AG20443 (cell line): ENCODE results near the gene LIPT2.

Experiments
- DNase-seq: peaks from one replicate; pipeline ENCODE4 v3.0.0; 2012; ENCODE audit warnings: low spot score, mixed read lengths

Gene LIPT2

DNA sequence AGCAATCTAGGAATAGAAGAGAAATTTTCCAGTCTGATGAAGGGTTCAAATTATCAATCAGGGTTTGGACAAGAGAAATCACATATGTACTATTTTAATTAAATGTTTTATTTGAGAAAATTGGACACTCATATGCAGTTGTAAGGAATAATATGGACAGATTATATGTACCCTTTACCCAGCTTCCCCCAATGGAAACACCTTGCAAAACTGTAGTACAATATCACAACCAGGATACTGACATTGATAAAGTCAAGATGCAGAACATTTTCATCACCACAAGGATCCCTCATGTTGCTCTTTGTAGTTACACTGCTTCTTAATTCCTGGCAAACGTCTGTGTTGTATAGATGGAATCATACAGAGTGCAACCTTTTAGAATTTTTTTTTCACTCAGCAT lies 1.4 kb upstream of the LIPT2 start:
- no peak for DNase-seq

DNA sequence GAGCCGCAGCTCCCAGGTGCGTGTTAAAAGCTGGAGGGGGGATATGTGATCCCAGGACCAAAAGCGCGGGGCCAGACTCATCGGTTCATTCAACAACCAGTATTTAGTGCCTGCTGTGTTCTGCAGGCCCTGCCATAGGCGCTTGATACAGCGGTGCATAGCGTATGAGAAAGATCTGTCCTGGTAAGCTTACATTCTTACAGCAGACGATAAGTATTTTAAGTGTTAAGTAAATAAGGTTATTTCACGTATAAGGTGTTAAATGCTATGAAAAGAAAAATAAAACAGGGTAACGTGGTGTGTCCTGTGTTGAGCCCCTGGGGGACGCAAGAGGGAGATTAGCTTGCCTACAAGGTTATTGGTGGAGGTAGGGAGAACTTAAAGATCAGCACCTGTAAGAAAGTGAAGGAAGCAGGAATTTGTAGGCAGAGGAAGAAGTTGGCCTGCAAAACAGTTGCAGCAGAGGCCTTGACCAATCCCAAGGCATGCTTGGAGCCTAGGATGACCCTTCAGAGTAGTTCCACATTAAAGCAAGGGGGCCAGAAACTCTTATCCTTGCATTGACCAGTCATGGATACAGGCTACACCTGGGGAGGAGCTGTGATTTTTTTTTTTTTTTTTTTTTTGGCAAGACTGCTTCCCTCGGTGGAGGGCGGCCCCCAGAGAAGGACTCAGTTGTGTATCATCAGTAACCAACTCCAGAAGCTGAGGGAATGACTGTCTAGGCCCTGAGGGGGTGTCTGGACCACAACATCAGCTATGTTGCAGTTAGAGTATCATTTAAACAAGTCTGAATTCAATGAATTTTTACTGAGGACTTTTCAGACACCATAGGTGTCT lies 487 bp upstream of the LIPT2 start:
- peak; percentile 81 for DNase-seq

DNA sequence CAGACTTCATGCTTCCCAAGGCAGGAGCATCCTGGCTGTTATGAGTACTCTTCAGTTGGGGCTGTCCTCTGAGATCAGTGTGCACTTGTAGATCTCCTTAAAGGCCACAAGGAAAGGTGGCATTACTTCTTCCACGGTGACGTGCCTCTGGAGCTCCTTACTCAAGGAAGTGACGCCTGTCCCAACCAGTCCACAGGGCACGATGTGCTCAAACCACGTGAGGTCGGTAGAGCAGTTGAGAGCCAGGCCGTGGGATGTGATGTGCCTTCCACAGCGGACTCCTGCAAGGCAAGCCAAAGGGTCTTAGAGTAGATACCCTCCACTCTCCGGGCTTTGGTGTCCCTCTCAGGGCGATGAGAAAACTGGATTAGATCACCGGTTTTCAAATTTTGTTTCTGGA lies 1.4 kb downstream of the LIPT2 start:
- DNase-seq: no peak

DNA sequence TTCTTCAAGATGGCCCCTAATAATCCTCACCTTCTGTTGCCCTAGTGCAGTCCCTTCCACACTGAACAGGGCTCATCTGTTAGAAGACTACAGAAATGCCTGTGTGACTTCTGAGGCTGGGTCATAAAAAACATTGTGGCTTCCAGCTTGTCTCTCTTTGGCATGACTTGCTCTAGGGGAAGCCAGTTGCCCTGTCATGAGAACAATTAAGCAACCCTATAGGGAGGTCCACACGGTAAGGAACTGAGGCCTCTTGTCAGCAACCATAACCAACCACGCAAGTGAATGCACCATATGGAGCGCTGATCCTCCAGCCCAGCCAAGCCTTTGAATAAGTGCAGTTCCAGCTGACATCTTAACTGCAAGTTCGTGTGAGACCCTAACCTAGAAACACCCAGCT lies 2.6 kb downstream of the LIPT2 start:
- no peak for DNase-seq

DNA sequence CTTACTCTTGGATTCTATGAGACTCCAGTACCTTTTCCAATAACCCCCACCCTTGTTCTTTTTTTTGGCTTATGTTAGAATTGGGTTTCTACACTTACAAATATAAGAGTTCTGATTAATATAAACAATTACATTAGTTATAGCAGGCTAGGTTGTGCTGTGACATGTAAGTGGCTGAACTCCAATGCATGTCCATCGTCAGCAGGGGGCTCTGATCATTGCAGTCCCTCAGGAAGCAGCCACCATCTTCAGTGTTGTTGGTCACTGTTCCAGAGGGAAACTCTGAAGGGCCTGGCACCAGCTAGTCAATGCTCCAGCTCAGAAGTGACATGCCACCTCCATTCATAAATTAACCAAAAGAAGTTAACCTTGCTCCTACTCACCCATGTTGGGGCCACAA lies 5.6 kb downstream of the LIPT2 start:
- DNase-seq: no peak

DNA sequence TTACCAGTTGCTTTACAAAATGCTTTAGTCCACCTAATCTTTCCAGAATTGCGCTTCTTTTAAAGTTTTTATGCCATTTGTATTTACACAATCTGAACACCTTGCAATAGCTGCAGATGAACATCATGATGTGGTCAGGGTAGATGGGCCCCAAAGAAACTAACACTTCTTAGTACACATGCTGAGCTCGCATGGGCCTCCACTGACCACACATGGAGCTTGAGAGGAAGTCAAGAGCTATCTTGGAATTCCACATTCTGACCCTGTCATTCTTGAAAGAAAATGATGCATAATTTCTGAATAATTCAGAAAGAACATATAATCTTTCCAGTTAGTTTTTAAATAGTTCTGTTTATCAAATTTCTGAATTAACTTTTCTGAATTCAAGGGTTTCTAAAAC lies 7.7 kb downstream of the LIPT2 start:
- DNase-seq: no peak

DNA sequence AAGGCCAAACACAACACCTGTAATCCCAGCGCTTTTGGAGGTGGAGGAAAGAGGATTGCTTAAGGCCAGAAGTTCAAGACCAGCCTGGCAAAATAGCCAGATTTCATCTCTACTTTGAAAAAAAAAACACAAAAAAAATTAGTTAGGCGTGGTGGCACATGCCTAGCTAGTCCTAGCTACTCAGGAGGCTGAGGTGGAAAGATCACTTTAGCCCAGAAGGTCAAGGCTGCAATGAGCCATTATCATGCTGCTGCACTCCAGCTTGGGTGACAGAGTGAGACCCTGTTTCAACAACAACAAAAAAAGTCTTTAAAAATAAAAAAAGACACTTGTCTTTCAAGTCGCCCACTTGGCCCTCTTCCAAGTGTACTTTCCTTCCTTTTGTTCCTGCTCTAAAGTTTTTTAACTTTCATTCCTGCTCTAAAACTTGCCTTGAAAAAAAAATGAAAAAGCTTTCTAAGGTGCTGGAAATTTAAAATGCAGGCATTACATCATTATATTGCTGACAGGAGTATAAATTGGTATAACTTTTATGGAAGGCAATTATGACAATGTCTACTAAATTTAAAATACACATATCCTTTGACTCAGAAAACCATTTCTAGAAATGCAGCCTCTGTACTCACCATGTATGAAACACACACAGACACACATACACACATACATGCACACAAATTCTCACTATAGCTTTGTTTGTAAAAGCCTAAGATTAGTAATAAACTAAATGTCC lies 12.7 kb downstream of the LIPT2 start:
- no peak for DNase-seq

DNA sequence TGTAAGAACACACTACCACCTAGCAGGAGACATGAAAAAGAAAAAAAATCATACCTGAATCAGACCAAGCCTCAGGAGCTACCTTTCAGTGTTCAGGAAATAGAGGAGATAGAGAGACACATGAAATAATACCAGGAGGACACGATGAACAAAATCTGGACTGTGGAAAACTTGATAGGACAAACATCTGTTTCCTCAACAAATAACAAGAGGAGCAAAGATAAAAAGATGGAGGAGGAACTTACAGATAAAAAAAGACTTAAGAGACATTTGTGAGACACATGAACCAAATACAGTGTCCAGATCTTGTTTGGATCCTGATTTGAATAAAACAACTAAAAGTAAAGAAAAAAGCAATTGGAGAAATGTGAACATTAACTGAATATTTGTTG lies 13.8 kb downstream of the LIPT2 start:
- no peak for DNase-seq

DNA sequence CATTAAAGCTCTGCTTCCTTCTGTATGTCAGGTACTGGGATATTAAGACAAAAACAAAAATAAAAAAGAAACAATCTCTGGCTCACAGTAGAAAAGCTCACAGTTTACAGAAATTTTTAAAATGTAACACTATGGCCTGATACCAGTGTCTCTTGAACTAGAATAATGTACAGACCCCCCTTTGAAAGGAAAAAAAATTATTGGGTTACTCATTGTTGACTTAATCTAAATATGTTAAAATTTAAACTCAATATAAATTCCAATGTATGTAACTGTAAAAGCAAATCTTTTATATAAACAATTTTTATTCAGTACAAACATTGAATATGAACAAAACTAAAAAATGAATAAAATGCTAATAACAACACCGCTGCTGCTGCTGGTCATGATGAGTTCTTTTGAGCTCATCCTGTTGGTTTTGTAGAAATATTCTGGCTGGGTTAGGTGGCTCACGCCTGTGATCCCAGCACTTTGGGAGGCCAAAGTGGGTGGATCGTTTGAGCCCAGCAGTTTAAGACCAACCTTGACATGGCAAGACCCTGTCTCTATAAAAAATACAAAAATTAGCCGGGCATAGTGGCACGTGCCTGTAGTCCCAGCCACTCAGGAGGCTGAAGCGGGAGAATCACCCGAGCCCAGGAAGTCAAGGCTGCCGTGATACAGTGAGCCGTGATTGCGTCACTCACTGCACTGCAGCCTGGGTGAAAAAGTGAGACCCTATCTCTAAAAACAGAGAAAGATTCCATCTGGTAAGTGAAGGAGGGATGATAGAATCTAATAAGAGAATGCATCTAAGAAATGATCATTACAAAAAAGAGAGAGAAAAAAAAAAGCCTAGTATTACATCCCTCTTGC lies 14.4 kb downstream of the LIPT2 start:
- DNase-seq: no peak

DNA sequence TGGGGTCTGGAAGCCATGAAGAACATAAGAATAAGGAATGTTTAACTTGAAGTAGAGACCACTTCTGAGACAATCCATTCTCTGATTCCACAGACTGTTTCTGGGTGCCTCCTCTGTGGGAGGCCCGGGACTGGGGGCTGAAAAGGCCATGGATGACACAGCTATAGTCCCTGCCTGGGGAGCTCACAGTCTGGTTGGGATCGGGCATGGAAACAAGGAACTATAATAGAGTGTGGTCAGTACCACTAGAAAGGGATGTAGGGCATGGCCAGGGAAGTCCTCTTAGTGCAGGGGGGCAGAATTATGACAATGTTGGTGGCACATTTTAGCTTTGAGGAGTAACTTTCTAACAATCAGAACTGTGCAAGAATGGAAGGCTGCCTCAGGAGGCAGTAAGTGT lies 17.0 kb downstream of the LIPT2 start:
- no peak for DNase-seq

DNA sequence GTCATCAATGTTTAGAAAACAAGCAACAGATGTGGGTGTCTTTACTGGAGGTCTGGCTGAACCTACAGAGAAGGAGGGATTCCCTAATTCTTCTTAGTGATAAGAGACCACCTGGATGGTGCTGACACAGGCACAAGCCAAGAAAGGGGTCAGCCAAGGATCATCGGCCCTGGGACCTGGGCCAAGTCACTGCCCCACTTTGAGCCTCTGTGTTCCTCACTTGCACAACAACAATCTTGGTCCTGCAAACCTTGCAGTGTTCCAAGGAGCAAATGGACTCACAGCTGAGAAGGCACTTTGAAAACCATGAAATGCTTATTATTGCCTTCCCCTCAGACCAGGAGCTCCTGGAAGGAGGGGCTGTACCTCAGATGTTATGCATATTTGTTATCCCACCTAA lies 19.2 kb downstream of the LIPT2 start:
- no peak for DNase-seq

DNA sequence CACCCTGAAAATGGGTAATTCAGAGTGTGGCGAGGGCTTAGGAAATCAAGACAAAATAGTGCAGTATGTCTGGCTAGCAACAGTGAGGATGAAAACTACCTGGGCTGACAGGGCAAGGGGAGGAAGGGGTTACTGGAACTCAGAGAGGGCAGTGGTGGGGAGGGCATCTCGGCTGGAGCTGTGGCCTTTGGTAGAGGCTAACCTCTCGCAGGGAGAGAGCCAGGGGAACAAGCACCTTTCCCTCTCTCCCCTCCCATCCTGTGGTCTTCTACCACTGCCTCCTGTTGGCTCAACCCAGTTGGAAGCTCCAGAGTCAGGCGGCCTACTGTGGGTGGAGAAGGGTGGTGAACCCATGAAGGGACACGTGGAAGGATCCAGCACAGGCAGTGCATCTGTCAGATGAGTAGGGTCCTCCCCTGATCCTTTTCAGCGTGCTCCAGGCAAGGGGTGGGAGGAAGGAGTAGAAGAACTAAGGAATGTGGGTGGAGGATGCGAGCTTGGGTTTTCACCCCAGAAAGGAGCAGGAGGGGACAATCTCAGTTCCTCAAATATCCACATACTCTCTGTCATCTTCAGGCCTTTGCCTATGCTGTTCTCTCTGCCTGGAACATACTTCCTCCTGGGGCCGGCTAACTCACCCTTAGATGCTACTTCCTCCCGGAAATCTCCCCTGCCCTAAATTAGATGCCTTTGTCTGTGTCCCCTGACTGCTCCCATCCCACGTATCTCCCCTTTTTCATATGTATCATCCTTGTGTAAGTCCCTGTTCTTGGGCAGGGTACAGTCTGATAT lies 19.9 kb downstream of the LIPT2 start:
- DNase-seq: no peak

DNA sequence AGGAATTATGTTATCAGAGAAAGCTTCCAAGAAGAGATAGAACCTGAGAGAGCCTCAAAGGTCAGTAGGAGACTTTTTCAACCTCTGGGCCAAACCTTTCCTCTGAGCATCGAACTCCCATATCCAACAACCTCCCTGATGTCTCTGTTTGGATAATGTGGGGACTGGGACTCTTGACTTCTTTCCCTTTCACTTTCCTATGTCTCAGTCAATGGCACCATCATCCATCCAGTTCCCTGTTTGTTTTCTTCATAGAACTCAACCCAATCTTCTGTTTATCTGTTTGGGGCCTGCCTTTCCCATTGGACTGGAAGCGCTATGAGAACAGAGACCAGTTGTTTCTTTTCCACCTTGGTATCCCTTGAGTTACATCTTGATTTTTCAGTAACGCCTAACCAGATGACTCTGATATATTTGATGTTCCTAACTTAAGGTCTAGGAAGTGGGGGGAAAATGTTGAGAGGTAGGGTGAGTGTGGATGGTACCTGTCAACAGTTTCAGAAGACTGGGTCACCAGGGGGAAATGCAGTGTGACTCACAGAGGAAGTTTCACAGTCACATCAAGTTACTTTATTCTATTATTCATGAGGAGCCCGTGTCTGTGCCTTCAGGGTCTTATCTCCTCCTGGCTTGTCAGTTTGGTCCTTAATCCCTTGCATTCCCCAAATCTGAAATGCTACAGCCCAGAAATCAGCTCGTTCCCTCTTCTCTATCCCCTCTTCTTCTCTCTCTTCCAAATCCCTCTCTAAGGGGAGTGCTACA lies 21.7 kb downstream of the LIPT2 start:
- no peak for DNase-seq

DNA sequence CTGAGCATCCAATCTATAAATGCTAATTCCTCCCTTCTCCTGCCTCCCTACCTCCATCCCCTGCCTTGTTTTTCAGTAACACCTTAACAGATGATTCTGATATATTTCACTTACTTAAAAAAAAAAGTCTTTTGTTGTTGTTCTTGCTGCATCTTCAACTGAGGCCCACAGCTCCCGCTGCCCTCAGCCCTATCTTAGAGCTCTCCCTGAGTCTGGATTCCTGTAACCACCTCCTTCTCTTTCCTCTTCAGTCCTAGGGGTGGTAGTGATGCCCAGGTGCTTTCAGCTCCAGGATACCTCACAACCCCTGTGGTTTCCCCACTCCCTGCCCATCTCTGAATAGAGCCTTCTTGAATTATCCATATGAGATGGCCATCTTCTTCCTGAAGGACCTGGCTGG lies 22.5 kb downstream of the LIPT2 start:
- DNase-seq: no peak

DNA sequence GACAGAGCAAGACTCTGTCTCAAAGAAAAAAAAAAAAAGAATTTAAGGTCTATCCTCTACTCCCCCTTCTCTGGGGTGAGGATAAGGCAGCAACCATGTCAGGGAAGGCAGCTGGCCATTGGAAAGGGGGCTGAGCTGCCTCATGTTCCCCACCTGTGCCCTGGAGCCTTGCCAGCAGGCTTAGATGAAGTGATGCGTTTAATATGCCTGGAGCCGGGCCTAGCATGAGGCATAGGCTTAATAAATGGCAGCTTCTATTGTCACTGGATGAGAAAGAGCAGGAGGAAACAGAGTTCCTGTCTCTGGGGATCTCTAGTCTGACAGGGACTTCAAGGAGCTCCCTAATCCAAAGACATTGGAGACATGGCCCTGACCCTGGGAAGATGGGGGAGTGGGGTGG lies 23.0 kb downstream of the LIPT2 start:
- no peak for DNase-seq

DNA sequence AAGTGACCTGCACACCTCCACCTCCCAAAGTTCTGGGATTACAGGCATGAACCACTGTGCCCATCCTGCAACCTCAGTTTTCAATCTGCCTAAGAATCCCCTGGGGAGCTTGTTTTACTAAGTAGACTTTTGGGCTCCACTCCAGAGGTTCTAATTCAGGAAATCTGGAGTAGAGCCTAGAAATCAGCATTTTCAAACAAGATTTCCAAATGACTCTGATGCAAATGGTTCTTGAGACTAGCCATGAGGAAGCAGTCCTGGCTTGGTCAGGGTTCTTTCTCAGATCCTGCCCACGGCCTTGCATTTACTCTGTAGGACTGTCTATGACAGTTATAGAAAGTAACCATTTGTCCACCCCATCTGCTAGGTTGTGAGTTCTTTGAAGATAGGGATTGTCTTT lies 24.6 kb downstream of the LIPT2 start:
- no peak for DNase-seq

DNA sequence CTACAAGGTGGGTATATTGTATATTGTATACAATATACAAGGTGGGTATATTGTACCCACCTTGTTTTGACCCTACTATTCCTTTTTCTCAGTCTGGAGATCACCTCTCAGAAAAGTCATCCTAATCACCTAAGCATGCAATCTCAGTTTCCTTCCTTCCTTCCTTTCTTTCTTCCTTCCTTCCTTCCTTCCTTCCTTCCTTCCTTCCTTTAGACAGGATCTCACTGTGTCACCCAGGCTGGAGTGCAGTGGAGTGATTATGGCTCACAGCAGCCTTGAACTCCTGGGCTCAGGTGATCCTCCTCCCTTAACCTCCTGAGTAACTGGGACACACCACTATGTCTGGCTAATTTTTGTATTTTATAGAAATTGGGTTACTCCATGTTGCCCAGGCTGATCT lies 25.0 kb downstream of the LIPT2 start:
- DNase-seq: no peak

DNA sequence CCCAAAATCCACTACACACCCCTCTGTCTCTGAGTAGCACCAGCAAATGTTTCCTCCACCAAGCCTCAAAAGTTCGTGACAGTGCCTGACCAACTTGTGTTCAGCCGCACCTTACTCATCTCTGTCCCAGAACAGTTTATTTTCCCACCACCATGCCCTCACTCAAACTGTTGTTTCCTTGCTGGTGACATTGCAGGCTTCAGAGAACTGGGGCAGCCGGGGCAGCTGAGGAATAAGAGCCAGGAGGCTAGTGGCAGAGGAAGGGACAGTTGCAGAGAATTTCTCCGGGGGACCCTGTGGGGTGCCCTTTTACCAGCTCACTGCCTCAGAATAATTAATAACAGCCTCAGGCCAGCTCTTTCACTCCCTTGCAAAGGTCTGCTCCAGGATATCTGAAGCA lies 25.5 kb downstream of the LIPT2 start:
- DNase-seq: no peak

DNA sequence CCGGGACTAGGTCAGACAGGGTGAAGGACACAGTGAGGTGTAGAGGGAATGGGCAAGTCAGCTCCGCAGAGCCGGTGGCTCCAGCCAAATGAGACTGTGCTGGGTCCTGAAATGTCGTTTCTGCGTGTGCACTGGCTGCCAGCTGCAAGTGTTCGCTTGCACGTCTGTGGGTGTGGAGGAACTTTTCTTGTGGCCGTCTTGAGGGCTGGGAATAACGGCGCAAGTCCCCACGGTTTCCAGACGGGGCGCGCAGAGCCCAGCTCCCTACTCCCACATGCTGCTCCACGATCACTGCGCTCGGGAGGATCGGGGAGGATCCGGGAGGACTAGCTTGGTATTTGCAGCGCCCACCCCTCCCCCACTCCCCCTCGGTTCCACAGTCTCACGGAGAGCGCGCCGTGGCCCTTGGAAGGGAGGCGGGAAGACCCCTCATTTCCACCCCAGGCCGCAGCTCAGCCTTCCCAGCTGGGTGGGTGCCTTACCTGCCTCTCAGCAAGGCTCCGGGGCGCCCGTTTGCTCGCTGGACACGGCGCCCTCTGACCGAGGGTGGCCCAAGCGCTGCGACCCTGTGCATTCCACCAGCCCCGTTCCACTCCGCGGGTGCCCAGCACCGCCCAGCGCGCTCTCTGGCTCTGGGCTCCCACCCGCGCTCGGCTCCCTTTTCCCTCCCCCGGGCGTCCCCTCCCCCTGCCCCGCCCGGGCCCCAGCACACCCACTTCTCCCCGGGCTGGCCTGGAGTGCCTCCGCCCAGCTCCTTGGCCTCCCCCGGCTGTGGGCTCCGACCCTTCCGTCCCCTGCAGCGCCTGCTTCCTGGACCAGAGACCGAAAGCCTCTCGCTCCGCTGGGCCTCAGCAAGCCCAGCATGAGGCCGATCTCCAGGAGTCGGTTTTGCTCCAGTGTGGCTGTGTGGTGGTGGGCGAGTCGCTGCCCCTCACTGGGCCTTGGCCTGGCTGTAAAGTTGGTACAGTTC lies 26.3 kb downstream of the LIPT2 start, which contains the start of gene KCNE3:
KCNE3 (minus strand) TSS at position 634 of the 970 bp plus-strand sequence. CDS start 9,986 bp downstream, outside the sequence.
- peak; percentile 60 for DNase-seq

DNA sequence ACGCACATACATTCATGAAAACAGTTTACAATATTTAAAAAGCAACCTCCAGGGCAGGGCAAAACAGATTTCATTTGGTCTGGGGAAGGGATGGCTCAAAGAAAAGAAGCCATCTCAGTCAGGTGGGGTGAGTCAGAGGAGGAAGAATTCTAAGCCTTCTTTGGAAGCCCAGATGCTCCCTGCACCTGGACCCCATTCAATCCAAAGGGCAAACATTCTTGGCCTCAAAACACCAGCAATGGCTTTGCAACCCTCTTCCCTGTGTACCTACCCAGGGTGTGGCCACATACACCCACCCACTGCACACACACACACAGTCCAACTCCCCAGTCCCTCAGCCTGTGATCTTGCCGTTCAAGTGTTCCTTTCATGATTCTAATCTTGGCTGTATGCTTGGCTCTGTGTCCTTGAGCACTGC lies 28.2 kb downstream of the LIPT2 start:
- DNase-seq: no peak
